K562 (cell line): ENCODE results near the gene PRC1. TPM values are rescaled to one million over a fixed set of nuclear protein-coding genes. Genes with fewer than 3 reads are reported as not detected.

ENCODE experiments used
- ATAC-seq: fragments of 200-7000 bp; cut with Tn5 transposase; 3 replicates; pipeline ENCODE4 v1.9.1; 2020; ENCODE audit warnings: moderate library complexity
- BruUV-seq: library from RNA; stranded (reverse); fragments of 400-500 nt; replicated peaks from 2 replicates; lab custom pipeline; 2021; lab: Mats Ljungman, UMichigan
- CTCF ChIA-PET: fragments of 300-600 bp; formaldehyde crosslinking; extraction: SDS; loops from one replicate; lab custom pipeline; 2021; ENCODE audit warnings: low intra/inter-chr PET ratio; lab: Yijun Ruan, JAX
- POLR2A ChIA-PET: fragments of 300-600, 350-650 bp; sonication (Branson Sonifier 250); formaldehyde crosslinking; extraction: SDS; loops from one replicate; lab custom pipeline; 2021; ENCODE audit warnings: antibody characterized with exemption, inconsistent platforms; lab: Yijun Ruan, JAX
- DNase-seq, 4 experiments: peaks; one replicate each; pipeline versions ENCODE4 v3.0.0 to v3.0.0-alpha.2; 2011 to 2018; ENCODE audit warnings: low spot score in 3 of 4, mixed read lengths in 3 of 4; ENCODE audit errors: extremely low read depth in 1 of 4
- FAIRE-seq: peaks from 2 replicates; lab custom pipeline; 2011; peaks lifted over from hg19 to GRCh38; lab: Jason Lieb, UNC
- H2AFZ ChIP-seq: 2 replicates; pipeline ENCODE4 v1.6.0; 2011; ENCODE audit warnings: low read depth, low read length, control low read depth, inconsistent platforms
- H3K27ac ChIP-seq: fragments of 200-600 bp; 3 replicates; pipeline ENCODE4 v1.8.0; 2011; ENCODE audit warnings: low read depth, mild to moderate bottlenecking, control low read depth, inconsistent platforms, low read length, moderate library complexity, mixed read lengths; ENCODE audit errors: extremely low read depth
- H3K27me3 ChIP-seq, 2 experiments: fragments of 300-600 bp in 1 of 2; 2 replicates in 1 of 2; 3 replicates in 1 of 2; pipeline versions ENCODE4 v1.6.0 to v1.8.0; 2011; ENCODE audit warnings: inconsistent platforms in 2 of 2, low read length in 2 of 2, mild to moderate bottlenecking in 1 of 2, mixed read lengths in 1 of 2, moderate library complexity in 1 of 2; ENCODE audit not compliant: control insufficient read depth in 2 of 2, insufficient read depth in 2 of 2
- H3K36me3 ChIP-seq: fragments of 300-600 bp; 3 replicates; pipeline ENCODE4 v1.8.0; 2011; ENCODE audit warnings: mild to moderate bottlenecking, low read length, inconsistent platforms; ENCODE audit not compliant: control insufficient read depth, insufficient read depth
- H3K4me1 ChIP-seq, 2 experiments: fragments of 200-600 bp in 1 of 2; replicated peaks in 1 of 2; 2 replicates in 1 of 2; 3 replicates in 1 of 2; pipeline versions ENCODE4 v1.5.1 to v1.8.0; 2011; ENCODE audit warnings: inconsistent platforms in 2 of 2, low read length in 2 of 2, mild to moderate bottlenecking in 1 of 2, mixed read lengths in 1 of 2, moderate library complexity in 1 of 2; ENCODE audit not compliant: control insufficient read depth in 2 of 2, insufficient read depth in 2 of 2
- H3K4me2 ChIP-seq: 2 replicates; pipeline ENCODE4 v1.6.1; 2011; ENCODE audit warnings: low read length, control low read depth, inconsistent platforms, mixed read lengths; ENCODE audit not compliant: insufficient read depth
- H3K4me3 ChIP-seq: fragments of 200-600 bp; sonication (generic), shearing (Covaris generic); 2 replicates; pipeline ENCODE4 v1.5.1; 2016; ENCODE audit warnings: control low read depth, inconsistent platforms
- H3K79me2 ChIP-seq: fragments of 200-600 bp; 3 replicates; pipeline ENCODE4 v1.8.0; 2011; ENCODE audit warnings: low read length, inconsistent platforms; ENCODE audit not compliant: control insufficient read depth, insufficient read depth
- H3K9ac ChIP-seq, 2 experiments: 2 replicates each; pipeline versions ENCODE4 v1.6.0 to v1.6.1; 2011; ENCODE audit warnings: low read depth in 2 of 2, low read length in 2 of 2, control low read depth in 1 of 2, inconsistent platforms in 1 of 2, mild to moderate bottlenecking in 1 of 2, mixed read lengths in 1 of 2; ENCODE audit not compliant: insufficient read depth in 1 of 2
- H3K9me1 ChIP-seq: one replicate; pipeline ENCODE4 v1.6.0; 2011; ENCODE audit warnings: inconsistent platforms, mild to moderate bottlenecking, low read length, moderate library complexity; ENCODE audit not compliant: control insufficient read depth, insufficient read depth
- H3K9me3 ChIP-seq: replicated peaks from 2 replicates; pipeline ENCODE4 v1.5.1; 2011; ENCODE audit warnings: low read depth, low read length, inconsistent platforms; ENCODE audit not compliant: control insufficient read depth, insufficient read depth
- H4K20me1 ChIP-seq: replicated peaks from 2 replicates; pipeline ENCODE4 v1.6.1; 2011; ENCODE audit warnings: low read length, inconsistent platforms, mixed read lengths; ENCODE audit not compliant: control insufficient read depth, insufficient read depth
- E2F6 ChIP-seq, 2 experiments: IDR thresholded peaks; 2 replicates each; pipeline ENCODE4 v1.6.1; 2011; ENCODE audit warnings: borderline replicate concordance in 1 of 2, control low read depth in 1 of 2, low read depth in 1 of 2, low read length in 1 of 2, mild to moderate bottlenecking in 1 of 2, mixed read lengths in 1 of 2, moderate library complexity in 1 of 2; ENCODE audit not compliant: insufficient read depth in 1 of 2, insufficient read length in 1 of 2, poor library complexity in 1 of 2, severe bottlenecking in 1 of 2; ENCODE audit errors: extremely low read depth in 1 of 2
- HINFP ChIP-seq: fragments of 450-650 bp; conservative IDR thresholded peaks from 2 replicates; pipeline ENCODE4 v1.6.1; 2016; ENCODE audit warnings: missing genetic modification characterization, low read depth, mild to moderate bottlenecking, control low read depth, missing compliant biosample characterization
- HNRNPK ChIP-seq: fragments of 200-400 bp; formaldehyde crosslinking; IDR thresholded peaks from one replicate; pipeline ENCODE4 v1.6.1; 2018; ENCODE audit warnings: mild to moderate bottlenecking, low read depth, low read length; ENCODE audit not compliant: poor library complexity, severe bottlenecking
- MEIS2 ChIP-seq: fragments of 450-650 bp; IDR thresholded peaks from 2 replicates; pipeline ENCODE4 v1.6.1; 2014; ENCODE audit warnings: mild to moderate bottlenecking; ENCODE audit not compliant: partially characterized antibody
- NEUROD1 ChIP-seq: fragments of 150-350 bp; IDR thresholded peaks from 2 replicates; pipeline ENCODE4 v1.6.1; 2014; ENCODE audit warnings: borderline replicate concordance, low read length, low read depth; ENCODE audit not compliant: partially characterized antibody
- SRSF1 ChIP-seq: fragments of 200-400 bp; formaldehyde crosslinking; IDR thresholded peaks from 2 replicates; pipeline ENCODE4 v1.6.1; 2017; ENCODE audit warnings: mild to moderate bottlenecking, low read depth, low read length, moderate library complexity
- U2AF2 ChIP-seq: fragments of 200-400 bp; formaldehyde crosslinking; optimal IDR thresholded peaks from 2 replicates; pipeline ENCODE3; 2017; ENCODE audit warnings: low read depth, mild to moderate bottlenecking, low read length
- ZBTB17 ChIP-seq: fragments of 450-650 bp; formaldehyde crosslinking; IDR thresholded peaks from 2 replicates; pipeline ENCODE4 v1.4.0; 2020; ENCODE audit warnings: mild to moderate bottlenecking
- ZKSCAN8 ChIP-seq: fragments of 200-800 bp; sonication (Bioruptor generic); IDR thresholded peaks from 2 replicates; pipeline ENCODE4 v1.6.1; 2016; ENCODE audit warnings: missing genetic modification characterization, missing compliant biosample characterization
- ZNF561 ChIP-seq: fragments of 450-650 bp; formaldehyde crosslinking; conservative IDR thresholded peaks from 2 replicates; pipeline ENCODE4 v1.4.0; 2020; ENCODE audit warnings: mild to moderate bottlenecking, moderate library complexity
- ZSCAN32 ChIP-seq: fragments of 450-650 bp; formaldehyde crosslinking; IDR thresholded peaks from 2 replicates; pipeline ENCODE4 v1.4.0; 2020; ENCODE audit warnings: mild to moderate bottlenecking, moderate library complexity
- WGBS: fragments of 100-300 bp; shearing (Covaris generic); methylation state at CpG from one replicate; pipeline ENCODE4 v1.1.6; 2016; ENCODE audit warnings: low coverage, mixed read lengths; ENCODE audit not compliant: insufficient coverage; ENCODE audit errors: missing lambda C conversion rate; 5-methylcytosine and 5-hydroxymethylcytosine counted together
- in situ Hi-C: fragments of 300-500 bp; cut with MboI; formaldehyde crosslinking; loops from 4 replicates; pipeline ENCODE4 v1.15.0; 2018; ENCODE audit warnings: inconsistent platforms, mixed read lengths
- intact Hi-C: fragments of 100-400 bp; cut with micrococcal nuclease; formaldehyde crosslinking; loops from 2 replicates; pipeline ENCODE4 v1.14.2; 2022
- polyA plus RNA-seq, 8 experiments: library from polyadenylated mRNA; depleted of rRNA in 4 of 8; stranded (reverse) in 5 of 8; unstranded in 3 of 8; fragments of >200 nt; fragmentation: Nextera tagmentation in 2 of 8; fragmentation: Illumina TruSeq in 1 of 8; extraction: Ambion mirVana in 2 of 8; extraction: Trizol in 1 of 8; gene quantifications; 2 replicates each; pipeline versions ENCODE4 v1.2.1 to v1.2.3, GENCODE V29; 2011 to 2014; ENCODE audit warnings: inconsistent platforms in 1 of 8, missing spikeins in 1 of 8
- total RNA-seq, 7 experiments: library from RNA; depleted of rRNA in 6 of 7; stranded (reverse); fragments of >200 nt in 6 of 7; fragmentation: Illumina TruSeq in 2 of 7; extraction: Trizol in 2 of 7; gene quantifications; 2 replicates each; pipeline versions ENCODE4 v1.2.1 to v1.2.3, GENCODE V29; 2011 to 2021; ENCODE audit warnings: low replicate concordance in 1 of 7
- TF ChIP-seq, protein P1 (sequence below): fragments of 200-400 bp; formaldehyde crosslinking; IDR thresholded peaks from 2 replicates; pipeline ENCODE4 v1.6.1; 2017; ENCODE audit warnings: mild to moderate bottlenecking, low read depth, low read length, moderate library complexity
- TF ChIP-seq, protein P2 (sequence below): fragments of 450-650 bp; IDR thresholded peaks from 2 replicates; pipeline ENCODE4 v1.6.1; 2016
- TF ChIP-seq, protein P3 (sequence below): sonication (generic); formaldehyde crosslinking; IDR thresholded peaks from 2 replicates; pipeline ENCODE4 v1.8.1; 2023; ENCODE audit warnings: mild to moderate bottlenecking, missing genetic modification reagents

Gene PRC1
- total and polyA plus RNA-seq, 9 of the 15 experiments (the other 6 are each of a cell fraction or from before 2014, with no cell fraction given): 156 to 391 (median 240) TPM

DNA sequence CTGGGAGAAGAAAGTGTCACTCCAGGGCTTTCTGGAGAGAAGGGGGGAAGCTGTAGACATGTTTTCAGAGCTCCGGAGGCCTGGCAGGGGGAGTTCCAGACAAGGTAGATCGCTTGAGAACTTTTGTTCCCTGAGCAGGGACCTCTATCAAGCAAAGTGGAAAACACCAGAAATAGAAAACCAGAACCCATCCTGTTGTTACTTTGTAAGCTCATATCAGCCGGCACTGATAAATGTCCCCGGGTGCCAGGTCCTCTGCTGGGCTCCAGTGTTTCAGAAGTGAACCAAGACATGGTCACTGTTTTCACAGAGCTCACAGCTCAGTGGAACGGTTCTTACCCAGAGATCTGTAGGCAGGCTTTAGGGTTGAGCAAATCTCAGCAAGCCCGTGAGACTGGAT, 75.5 kb downstream of the PRC1 start:
- Histone ChIP-seq H4K20me1 (no peaks in the 10 kb centered on the region), H3K27me3 (no peaks in the 10 kb centered on the region), H3K9ac (no peak overlapping the region), H3K36me3 (peaks cover 90% of the 10 kb centered on the region), H3K4me1 (peaks cover 30 to 31% of the 10 kb centered on the region in 2 experiments), H2AFZ (no peak overlapping the region), H3K4me3 (no peak overlapping the region), H3K27ac (no peak overlapping the region; the same call in 2 of the 3 replicates), H3K4me2 (no peak overlapping the region), H3K9me1 (no peaks in the 10 kb centered on the region), H3K9me3 (no peaks in the 10 kb centered on the region), H3K79me2 (peaks cover 6% of the 10 kb centered on the region)
- in situ Hi-C loops (no loop called here), intact Hi-C loops (no loop called here)
- CTCF ChIA-PET: no interaction called here
- BruUV-seq: no TSS peak
- no peak for FAIRE-seq
- POLR2A ChIA-PET: interaction anchor here (0.7 to 2.0 kb wide), 6 partner anchors 10 to 281 kb away, joined by 3 to 20 read pairs (median 6); partner anchors contain the start of genes HDDC3 and MAN2A2
- WGBS: 90% methylated on average over 6 of the region's 6 CpGs
- no peak for ATAC-seq
- no peak for DNase-seq
- TF ChIP-seq ZNF561 (CRISPR knock-in tag) (no peak), ZSCAN32 (CRISPR knock-in tag) (no peak), HNRNPK (no peak), ZKSCAN8 (no peak), NEUROD1 (no peak), HINFP (no peak), ZBTB17 (no peak), SRSF1 (no peak), E2F6 (IDR thresholded peaks at IDR 0.05; ENCODE audit: borderline replicate concordance in 1 of 2, extremely low read depth in 1 of 2, insufficient read depth in 1 of 2, insufficient read length in 1 of 2, low read depth in 1 of 2, low read length in 1 of 2, poor library complexity in 1 of 2, severe bottlenecking in 1 of 2) (no peak), U2AF2 (no peak), MEIS2 (no peak)
- TF ChIP-seq, protein P1, sequence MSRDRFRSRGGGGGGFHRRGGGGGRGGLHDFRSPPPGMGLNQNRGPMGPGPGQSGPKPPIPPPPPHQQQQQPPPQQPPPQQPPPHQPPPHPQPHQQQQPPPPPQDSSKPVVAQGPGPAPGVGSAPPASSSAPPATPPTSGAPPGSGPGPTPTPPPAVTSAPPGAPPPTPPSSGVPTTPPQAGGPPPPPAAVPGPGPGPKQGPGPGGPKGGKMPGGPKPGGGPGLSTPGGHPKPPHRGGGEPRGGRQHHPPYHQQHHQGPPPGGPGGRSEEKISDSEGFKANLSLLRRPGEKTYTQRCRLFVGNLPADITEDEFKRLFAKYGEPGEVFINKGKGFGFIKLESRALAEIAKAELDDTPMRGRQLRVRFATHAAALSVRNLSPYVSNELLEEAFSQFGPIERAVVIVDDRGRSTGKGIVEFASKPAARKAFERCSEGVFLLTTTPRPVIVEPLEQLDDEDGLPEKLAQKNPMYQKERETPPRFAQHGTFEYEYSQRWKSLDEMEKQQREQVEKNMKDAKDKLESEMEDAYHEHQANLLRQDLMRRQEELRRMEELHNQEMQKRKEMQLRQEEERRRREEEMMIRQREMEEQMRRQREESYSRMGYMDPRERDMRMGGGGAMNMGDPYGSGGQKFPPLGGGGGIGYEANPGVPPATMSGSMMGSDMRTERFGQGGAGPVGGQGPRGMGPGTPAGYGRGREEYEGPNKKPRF: no peak
- TF ChIP-seq, protein P2, sequence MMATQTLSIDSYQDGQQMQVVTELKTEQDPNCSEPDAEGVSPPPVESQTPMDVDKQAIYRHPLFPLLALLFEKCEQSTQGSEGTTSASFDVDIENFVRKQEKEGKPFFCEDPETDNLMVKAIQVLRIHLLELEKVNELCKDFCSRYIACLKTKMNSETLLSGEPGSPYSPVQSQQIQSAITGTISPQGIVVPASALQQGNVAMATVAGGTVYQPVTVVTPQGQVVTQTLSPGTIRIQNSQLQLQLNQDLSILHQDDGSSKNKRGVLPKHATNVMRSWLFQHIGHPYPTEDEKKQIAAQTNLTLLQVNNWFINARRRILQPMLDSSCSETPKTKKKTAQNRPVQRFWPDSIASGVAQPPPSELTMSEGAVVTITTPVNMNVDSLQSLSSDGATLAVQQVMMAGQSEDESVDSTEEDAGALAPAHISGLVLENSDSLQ: no peak
- TF ChIP-seq, protein P3, sequence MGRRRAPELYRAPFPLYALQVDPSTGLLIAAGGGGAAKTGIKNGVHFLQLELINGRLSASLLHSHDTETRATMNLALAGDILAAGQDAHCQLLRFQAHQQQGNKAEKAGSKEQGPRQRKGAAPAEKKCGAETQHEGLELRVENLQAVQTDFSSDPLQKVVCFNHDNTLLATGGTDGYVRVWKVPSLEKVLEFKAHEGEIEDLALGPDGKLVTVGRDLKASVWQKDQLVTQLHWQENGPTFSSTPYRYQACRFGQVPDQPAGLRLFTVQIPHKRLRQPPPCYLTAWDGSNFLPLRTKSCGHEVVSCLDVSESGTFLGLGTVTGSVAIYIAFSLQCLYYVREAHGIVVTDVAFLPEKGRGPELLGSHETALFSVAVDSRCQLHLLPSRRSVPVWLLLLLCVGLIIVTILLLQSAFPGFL (CRISPR knock-in tag): no peak
